Measurements from ENCODE around the gene MORN5.
A peak's percentile ranks its signal among the peaks of the same experiment; 100 is the strongest.
"Not testable (repeated sequence)": the region's sequence is repeated elsewhere in the genome, so short reads cannot be mapped to it uniquely, and the experiment has no call there.

MORN5 gene

DNA sequence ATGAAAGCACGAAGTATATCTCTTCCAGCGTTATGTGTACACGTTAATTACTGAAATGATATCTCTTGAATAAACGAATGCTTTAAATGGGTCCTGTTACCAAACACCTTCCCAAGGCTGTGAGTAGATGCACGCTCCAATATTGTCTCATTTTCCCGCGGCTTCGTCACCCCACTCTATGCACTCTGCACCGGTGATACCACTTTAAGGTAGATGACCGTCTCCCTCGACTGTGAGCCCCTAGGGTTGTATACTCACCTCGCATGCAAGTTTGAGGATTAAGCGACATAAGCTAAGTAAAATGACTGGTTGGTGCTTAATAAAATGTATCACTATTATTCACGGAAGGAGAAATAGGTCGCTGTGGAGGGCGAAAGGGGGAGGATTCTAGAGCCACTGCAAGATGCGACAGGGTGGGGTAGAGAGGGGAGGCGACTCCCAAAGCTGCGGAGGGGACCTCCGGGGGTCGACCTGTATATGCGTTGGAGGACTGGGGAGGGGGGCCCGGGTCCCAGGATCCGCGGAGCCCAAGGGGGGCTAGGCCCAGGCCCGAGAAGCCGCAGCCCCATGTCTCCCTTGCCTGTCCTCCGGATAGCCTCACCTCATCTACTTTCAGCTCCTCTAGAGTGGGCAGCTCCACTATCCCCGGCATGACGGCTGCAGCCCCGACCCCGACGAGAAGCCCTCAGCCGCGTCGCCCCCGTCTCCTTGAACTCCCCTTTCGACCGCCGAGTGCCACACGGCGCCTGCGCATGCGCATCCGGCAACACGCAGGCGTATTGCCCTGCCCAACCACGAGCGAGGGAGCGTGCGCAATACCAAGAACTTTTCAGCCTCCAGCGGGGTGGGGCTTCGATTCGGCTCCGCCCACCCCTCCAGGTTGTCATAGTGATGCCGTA is at the start of gene MORN5, which contains the start of gene NDUFA8:
MORN5 (plus strand) TSS at position 883 of the 899 bp plus-strand sequence. CDS start 65 bp downstream, outside the sequence.
NDUFA8 (minus strand) TSS at position 754 of the 899 bp plus-strand sequence; CDS start at position 652, 102 bp downstream.
- peak; percentile 99 for DNase-seq

DNA sequence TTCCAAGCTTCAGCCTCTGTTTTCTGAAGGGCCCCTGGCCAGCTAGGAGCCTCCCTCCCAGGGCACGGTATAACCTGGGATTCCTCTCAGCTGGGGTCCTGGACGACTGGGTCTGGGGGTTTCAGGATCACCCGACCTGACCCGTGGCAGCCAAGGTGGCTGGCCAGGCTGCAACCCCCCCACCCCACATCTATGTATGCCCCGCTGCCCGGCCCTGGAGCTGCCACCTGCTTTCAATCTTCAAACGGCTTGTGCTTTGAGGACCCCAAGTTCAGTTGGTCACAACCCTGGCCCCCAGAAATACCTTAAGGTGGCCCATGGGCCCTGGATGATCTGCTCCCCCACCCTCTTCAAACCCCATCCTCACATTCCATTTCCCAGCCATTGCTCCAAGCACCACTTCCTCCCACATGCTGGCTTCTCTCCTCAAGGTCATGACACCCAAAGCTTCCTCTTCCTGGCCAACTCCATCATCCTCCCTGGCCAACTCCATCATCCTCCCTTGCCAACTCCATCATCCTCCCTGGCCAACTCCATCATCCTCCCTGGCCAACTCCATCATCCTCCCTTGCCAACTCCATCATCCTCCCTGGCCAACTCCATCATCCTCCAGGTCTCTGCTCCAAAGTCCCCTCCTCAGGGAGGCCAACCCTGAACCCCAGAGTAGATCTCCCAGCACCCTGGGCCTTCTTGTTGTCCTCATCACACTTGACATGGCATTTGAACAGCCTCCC is 49.4 kb upstream of the MORN5 start:
- DNase-seq = no peak

DNA sequence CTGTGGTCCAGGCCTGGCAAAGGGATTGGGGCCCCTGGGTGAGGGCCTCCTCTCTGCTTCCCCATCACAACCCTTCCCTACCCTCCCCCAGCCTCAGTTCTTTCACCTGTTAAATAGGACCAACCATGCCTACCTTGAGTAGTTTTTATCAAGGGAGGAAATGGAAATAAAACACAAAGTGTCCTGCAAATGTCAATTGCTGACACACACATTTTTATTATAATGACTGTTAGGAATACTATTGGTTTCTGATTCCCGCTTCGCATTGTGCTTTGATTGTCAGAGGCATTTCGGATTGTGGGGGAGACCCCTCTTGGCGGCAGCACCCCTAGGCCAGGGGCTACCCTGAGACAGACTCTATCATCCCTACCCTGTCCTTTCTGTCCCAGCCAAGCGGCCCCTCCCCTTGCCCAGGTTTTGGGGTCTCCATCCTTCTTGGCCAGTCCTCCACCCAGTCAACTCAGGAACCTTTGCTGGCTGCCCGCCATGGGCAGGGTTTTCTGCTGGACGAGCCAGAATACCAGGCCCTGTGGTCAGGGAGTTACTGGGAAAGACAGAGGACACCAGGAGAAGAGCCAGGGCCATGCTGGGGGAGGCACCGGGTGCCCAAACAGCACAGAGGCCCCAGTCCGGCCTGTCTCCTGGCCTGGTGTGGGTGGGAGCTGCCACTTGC is 48.2 kb upstream of the MORN5 start:
- no peak for DNase-seq

DNA sequence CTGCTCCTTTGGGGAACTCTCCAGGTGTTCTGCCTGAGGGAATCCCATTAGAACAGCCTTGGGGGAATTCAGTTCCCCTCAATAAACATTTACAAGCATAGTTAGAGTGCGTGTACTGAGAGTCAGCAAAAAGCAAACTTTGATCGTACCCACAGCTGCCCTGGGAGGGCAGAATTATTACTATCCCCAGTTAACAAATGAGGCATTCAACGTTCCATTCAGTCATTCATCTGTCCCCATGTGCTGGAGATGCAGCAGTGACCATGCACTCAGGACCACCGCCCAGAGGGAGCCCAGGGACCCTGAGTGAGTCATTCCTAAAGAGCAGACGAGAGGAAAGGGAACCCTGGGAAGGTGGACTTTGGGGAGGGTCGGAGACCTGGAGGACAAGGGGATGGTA is 47.5 kb upstream of the MORN5 start:
- DNase-seq = no peak

DNA sequence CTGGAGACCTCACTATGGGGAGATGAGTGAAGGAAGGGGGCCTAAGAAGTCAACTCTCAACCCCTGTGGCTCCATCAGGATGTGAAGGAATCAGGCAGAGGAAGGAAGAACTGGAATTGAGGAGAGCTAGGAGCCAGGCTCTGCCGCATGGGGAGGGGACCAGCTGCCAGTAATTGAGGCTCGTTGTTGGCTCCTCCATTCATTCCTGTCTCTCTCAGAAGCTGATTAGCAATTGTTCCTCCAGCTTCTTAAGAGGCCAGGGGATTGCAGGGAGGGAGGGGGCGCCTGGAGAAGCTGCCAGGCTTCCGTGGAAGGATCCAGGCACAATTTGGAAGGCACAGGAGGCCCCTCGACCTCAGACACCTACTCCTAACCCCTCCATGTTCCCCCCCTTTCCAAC is 46.1 kb upstream of the MORN5 start:
- DNase-seq = peak; percentile 47

DNA sequence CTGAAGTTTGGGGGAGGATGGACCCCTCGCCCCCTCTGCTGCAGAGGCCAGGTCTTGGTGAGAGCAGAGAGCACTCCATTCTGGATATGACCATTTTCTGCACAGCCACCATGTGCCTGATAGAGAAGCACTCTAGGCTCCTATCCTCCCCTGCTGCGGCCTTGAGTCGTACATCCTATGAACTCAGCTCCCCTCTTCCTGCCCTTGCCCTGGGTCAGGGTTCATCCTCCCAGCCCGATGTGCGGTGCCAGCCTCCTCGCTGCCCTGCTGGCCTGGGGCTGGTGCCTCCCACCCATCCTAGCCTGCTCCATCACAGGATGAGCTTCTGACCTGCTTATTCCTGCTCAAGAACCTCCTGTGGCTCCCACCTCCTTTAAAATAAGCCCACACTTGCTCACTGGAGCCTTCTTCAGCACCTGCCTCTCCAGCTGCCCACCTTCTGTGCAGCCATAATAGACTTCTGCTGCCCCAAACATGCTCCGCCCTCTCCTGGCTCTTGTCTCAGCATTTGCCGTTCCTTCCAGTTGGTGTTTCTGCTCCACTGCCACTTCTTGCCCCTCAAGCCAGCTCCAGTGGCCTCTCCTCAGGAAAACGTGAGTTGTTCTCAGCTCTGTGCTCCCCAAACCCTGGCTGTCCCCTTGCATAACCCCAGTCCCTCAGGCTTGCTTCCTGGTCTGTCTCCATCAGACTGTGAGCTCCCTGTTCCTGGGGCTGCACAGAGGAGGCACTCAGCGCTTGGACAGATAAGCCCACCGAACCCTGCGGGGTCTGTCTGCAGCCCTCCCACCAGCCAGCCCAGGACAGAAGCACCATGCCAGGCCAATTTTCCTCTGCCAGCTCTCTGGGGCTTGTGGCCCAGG is 44.3 kb upstream of the MORN5 start:
- no peak for DNase-seq

DNA sequence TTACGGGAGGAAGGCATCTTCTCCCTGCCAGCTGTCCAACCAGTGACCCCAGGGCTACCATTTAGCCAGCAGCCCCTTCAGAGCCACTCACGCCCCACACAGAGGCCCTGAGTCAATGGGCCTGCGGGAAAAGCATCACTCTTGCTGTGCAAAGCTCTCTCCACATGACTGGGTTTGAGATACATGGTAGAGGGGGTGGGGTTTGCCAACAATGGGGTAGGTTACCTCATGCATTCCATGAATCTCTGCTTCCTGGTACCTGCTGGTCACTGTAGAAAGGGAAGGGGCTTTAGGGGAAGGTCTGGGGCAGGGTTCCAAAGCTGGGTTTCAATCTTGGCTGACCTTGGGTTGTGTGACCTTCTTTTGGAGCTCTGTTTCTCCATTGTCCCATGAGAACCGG is 43.7 kb upstream of the MORN5 start:
- DNase-seq = no peak

DNA sequence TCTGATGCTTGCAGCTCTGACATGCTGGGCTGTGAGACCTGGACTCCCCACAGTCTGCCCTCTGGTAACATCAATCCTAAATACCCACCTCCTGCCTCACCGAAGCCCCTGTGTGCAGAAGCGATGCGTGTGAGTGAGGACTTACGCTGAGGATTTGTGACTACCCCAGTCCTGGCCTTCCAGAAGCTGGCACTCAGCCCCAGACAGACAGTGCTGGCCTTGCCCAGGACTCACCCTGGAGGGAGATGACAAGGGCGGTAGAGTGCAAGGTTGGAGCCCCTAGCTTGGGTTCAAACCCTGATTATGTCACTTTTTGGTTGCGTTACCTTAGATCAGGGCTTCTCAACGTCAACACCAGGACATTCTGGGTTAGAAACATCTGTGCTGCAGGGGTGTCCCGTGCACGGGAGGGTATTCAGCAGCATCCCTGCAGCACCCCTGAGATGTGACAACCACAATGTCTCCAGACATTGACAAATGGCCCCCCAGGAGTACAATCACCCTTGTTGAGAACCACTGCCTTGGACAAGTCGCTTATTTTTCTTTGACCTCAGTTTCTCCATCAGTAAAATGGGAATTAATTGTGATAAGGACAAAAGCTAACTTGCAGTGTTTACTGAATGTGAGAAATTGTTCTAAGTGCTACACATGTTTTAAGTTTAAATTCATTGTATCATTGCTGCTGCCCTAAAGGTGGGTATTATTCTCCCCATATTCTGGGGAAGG is 43.1 kb upstream of the MORN5 start:
- DNase-seq = no peak

DNA sequence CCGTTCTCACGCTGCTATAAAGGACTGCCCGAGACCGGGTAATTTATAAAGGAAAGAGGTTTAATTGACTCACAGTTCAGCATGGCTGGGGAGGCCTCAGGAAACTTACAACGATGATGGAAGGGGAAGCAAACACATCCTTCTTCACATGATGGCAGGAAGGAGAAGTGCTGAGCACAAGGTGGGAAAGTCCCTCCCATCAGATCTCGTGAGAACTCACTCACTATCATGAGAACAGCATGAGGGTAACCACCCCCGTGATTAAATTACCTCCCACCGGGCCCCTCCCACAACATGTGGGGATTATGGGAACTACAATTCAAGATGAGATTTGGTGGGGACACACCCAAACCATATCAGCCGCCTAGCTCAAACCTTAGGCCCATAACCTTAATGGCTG is 42.5 kb upstream of the MORN5 start:
- not testable (repeated sequence) for DNase-seq

DNA sequence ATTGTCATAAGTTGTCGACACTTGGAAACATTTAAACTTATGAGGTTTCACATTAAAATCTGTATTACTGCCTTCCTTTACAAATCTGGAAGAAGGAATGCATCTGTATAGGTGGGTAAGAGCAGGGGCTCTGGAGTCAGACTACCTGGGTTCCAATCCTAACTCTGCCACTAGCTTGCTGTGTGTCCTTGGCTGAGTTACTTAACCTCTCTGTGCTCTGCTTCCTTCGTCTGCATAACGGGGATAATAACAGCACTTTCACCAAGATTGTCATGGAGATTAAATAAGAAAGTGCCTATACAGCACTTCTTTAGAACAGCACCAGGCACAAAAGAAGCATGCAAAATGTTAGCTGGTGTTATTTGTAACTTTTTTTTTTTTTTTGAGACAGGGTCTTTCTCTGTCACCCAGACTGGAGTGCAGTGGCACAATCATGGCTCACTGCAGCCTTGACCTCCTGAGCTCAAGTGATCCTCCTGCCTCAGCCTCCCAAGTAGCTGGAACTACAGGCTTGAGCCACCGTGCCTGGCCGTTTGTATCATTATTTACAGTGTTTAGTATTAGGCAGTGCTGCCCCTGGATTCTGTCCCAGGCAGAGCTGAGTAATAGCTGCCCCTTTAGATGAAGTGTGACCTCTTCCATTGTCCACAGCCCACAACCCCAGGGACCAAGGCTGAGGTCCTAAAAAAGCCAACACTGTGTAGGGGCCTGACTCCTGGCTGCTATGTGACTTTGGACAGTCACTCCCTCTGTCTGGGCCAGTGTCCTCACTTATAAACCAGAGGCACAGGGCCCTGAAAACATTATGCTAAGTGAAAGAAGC is 41.2 kb upstream of the MORN5 start:
- no peak for DNase-seq

DNA sequence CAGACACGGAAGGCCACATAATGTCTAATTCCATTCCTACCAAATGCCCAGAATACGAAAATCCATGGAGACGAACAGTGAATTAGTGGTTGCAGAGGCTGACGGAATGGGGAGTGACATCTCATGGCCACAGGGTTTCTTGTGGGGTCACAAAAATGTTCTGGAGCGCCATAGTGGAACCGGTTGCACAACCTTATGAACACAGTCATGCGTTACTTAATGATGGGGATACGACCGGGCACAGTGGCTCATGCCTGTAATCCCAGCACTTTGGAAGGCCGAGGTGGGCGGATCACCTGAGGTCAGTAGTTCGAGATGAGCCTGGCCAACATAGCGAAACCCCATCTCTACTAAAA is 40.6 kb upstream of the MORN5 start:
- DNase-seq = no peak

DNA sequence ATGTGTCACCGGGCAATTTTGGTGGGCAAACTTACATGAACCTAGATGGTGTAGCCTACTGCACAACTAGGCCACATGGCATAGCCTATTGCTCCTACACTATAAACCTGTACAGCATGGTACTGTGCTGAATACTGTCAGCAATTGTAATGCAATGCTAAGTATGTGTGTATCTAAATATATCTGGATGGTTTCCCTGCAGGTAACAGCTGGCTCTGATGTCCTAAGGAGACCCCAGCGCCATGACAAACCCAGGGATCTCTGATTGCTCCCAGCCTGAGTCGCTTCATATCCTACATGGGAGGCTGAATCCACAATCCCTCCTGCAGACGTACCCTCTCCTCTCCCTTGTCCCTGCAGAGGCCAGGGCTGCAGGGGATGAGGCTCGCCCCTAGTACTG is 40.0 kb upstream of the MORN5 start:
- DNase-seq = no peak

DNA sequence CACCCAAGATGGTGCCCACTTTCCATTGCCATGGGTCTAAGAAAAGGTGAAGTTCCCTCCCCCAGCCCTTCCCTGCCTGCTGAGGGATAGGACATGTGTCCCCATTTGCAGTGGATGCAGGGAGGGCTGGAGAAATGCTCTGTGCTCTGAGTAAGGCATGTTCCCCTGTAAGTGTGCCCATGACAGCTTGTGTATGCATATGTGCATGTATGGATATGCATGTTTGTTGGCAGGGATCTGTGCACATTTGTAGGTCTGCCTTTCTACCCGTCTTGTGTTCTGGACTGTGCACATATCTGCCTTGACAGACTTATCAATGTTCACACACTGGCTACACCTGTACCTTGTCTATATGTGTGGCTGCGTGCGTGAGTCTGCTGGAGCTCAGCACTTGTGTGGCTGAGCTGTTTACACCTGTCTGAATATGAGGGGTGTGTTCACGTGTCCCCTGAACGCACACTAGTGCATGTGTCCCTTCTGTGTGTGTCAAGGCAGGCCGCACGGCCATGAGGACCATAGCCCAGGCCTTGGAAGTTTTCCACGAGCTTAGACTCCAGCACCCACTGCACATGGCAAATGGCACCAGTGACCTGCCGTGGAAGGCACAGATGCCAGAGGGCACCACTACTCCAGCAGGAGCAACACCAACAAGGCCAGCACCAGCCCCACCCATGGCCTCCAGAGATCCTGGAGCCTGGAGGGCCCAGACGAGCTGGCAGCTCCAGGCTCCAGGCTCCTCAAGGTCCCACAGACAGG is 39.2 kb upstream of the MORN5 start:
- DNase-seq = no peak

DNA sequence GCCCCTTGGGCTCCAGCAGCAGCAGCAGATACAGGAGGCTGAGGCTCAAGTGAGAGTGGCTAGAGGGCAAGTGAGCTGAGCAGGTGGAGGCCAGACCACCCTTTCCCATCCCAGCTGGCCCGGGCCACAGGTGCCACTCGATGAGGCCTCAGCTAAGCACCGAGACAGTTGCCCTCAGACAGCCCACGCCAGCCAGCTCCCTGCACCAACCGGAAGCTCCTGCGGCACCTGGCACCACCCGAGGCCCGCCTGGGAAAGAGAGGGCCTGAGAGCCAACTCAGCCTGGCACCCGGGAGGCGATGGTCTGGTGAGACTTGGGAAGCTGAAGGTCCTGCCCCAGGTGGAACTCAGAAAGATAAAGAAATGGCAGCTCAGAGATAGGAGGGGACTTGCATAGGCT is 38.3 kb upstream of the MORN5 start:
- no peak for DNase-seq

DNA sequence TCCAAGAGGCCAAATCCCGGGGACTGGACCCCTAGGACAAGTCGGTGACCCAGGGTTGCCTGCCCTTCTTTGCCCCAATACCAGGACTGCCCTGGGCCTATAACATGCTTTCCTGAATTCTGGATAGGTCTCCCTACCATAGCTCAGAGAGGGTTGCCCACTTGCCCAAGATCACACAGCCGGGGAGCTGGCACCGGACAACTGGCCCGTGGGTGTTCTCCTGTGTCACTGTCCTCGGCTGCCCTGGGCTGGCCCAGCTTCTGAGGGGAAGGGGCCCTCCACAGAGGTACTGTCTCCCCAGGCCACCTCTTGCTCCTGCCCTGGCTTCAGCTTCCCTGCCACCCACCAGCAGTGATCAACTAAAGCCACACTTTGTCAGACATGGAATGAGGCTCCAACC is 37.8 kb upstream of the MORN5 start:
- no peak for DNase-seq

DNA sequence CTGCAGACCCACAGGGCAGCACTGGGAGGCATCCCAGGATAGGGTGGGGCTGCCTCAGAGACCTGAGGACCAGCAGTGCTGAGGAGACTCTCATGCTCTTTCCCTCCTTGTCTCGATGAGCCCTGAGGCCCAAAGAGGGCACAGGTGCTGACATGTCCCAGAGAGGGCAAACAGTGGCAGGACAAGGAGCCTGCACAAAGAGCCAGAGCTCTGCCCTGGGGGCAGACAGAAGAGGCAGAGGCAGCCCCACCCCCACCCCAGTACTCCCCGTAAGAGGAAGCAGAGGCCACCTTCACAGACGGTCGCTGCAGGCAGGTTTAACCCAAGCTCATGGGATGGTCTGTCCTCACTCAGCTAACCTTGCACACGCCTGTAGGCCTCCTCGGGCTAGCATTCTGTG is 37.2 kb upstream of the MORN5 start:
- DNase-seq = no peak

DNA sequence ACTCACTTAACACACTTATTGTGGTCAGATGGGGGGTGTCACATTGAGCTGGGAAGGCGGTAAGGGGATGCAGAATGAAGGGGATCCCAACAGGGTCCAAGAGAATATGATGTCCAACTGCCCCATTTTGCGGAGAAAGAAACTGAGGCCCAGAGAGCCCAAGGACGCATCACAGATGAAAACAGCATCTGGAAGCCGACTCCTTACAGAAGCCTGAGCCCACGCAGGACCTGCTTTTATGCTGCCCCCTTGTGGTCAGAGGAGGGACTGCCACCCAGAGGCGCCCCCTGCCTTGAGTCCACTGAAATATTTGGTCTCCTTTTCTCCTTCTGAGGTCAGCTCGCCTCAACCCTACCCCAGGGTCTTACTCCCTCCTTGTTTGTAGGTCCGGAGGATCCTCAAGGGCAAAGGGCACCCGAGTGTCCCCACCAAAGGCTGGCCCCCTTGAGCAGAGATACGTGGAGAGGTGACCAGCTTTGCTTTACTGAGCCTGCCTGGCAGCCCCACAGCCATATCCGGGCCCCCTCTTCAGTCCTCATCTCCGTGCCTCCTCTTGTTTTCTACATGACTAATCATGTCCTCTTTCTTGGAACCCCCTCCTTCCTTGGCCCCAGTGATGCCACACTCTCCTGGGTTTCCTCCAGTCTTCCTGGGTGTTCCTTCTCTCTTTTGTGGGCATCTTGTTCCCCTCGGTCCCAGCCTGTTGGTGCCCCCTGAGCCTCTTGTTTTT is 36.6 kb upstream of the MORN5 start:
- peak; percentile 92 for DNase-seq

DNA sequence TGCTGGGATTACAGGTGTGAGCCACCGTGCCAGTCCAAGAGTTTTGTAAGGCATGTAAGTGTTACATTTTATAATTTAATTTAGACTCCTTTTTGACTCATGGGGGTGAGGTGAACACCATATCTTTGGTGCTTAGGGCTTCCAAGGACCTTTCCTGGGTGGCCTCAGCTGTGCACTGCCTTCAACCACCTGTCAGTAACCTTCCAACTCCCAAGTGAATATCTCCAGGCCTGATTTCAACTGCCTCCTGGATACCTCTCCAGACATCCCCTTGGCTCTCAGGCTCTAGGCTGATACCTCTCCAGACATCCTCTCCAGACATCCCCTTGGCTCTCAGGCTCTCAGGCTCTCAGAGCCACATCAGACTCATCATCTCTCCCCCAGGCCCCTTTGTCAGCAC is 35.7 kb upstream of the MORN5 start:
- no peak for DNase-seq

DNA sequence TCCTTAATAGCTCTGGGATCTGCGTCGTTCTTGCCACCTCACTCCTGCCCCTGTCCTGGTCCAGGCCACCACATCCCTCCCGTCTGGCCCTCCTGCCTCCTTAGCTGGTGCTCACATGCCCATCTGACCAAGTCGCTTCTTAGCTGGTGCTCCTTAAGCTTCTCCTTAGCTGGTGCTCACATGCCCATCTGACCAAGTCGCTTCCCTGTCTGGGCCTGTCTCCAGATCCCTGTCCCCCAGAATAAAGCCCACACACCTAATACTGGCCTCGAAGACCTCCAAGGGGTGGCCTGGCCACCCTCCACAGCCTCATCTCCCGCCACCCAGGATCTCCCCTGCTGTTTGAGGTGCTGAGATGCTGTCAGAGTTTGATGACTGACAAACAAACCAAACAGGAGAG is 35.2 kb upstream of the MORN5 start:
- DNase-seq = no peak

DNA sequence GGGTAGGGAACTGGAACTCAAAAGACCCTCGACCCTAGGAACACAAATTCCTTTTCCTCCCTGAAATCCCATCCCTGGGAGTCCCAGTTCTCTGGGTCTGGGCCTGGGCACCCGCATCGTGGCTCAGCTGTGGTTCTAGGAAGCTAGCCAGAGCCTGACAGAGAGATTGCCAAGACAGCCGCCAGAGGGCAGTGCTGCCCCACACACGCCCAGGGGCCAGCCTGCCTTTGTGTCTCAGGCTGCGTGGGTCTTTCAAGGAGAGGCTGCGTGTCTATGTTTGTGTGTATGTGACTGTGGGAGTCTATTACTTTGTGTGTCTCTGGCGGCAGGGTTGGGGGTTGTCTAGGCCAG is 34.6 kb upstream of the MORN5 start:
- peak; percentile 94 for DNase-seq
